Measurements from ENCODE around the gene KIF7. TPM values are rescaled to one million over a fixed set of nuclear protein-coding genes. Genes with fewer than 3 reads are reported as not detected.

KIF7 gene
- total RNA-seq, 1 donor from 2014 or later: 4.3 TPM

- no peak overlapping the region for H3K4me3 ChIP-seq
- TF ChIP-seq CTCF (IDR thresholded peaks at IDR 0.05) (no peak), EZH2 (IDR thresholded peaks at IDR 0.05) (no peak), EZH2phosphoT487 (IDR thresholded peaks at IDR 0.05) (no peak)
- Mint-ChIP-seq H3K36me3 (peaks cover 18% of the 10 kb centered on the region), H3K27ac (no peak overlapping the region), H3K4me3 (no peak overlapping the region), H3K4me1 (peaks cover 4% of the 10 kb centered on the region), H3K27me3 (ENCODE audit: insufficient read depth, low read depth) (peaks cover 2% of the 10 kb centered on the region), H3K9me3 (no peaks in the 10 kb centered on the region)
- H3K4me1 ChIP-seq: no peaks in the 10 kb centered on the region
- H3F3A ChIP-seq (ENCODE audit: low read depth): no peaks in the 10 kb centered on the region
- no peaks in the 10 kb centered on the region for H3K9me3 ChIP-seq (ENCODE audit: low read depth)
- peaks cover 4% of the 10 kb centered on the region for H4K20me1 ChIP-seq (ENCODE audit: low read depth)
- H3K27ac ChIP-seq: no peak overlapping the region
- no peaks in the 10 kb centered on the region for H3K27me3 ChIP-seq
- H3K4me2 ChIP-seq: no peak overlapping the region
- no peak for DNase-seq (ENCODE audit: low spot score)
- H3K9ac ChIP-seq: no peak overlapping the region
- no peaks in the 10 kb centered on the region for H3K79me2 ChIP-seq (ENCODE audit: low read depth)
- no peaks in the 10 kb centered on the region for H3K36me3 ChIP-seq
- no peak overlapping the region for H2AFZ ChIP-seq (replicated peaks)
Measured at GRCh38 chr15:89646416-89647141, 8.7 kb downstream of the KIF7 start.

GRCh38 chr15:89645680-89646079 is 9.6 kb downstream of the KIF7 start:
- H3K27ac ChIP-seq: no peak overlapping the region
- no peak overlapping the region for H3K4me3 Mint-ChIP-seq
- H4K20me1 ChIP-seq (ENCODE audit: low read depth): peaks cover 4% of the 10 kb centered on the region
- H3K27me3 Mint-ChIP-seq (ENCODE audit: insufficient read depth, low read depth): peaks cover 2% of the 10 kb centered on the region
- H3K79me2 ChIP-seq (ENCODE audit: low read depth): no peaks in the 10 kb centered on the region
- H3K4me2 ChIP-seq: no peak overlapping the region
- H3K36me3 Mint-ChIP-seq: peaks cover 27% of the 10 kb centered on the region
- no peak overlapping the region for H3K4me3 ChIP-seq
- H2AFZ ChIP-seq (replicated peaks): no peak overlapping the region
- no peaks in the 10 kb centered on the region for H3F3A ChIP-seq (ENCODE audit: low read depth)
- no peaks in the 10 kb centered on the region for H3K9me3 ChIP-seq (ENCODE audit: low read depth)
- H3K27ac Mint-ChIP-seq: no peak overlapping the region
- peaks cover 4% of the 10 kb centered on the region for H3K4me1 Mint-ChIP-seq
- H3K9me3 Mint-ChIP-seq: no peaks in the 10 kb centered on the region
- no peak overlapping the region for H3K9ac ChIP-seq
- TF ChIP-seq EZH2 (IDR thresholded peaks at IDR 0.05): no peak
- H3K4me1 ChIP-seq: no peaks in the 10 kb centered on the region
- no peaks in the 10 kb centered on the region for H3K36me3 ChIP-seq
- no peak for DNase-seq (ENCODE audit: low spot score)
- H3K27me3 ChIP-seq: no peaks in the 10 kb centered on the region

- Histone ChIP-seq H3K9me3 (ENCODE audit: low read depth) (no peaks in the 10 kb centered on the region), H3F3A (ENCODE audit: low read depth) (no peaks in the 10 kb centered on the region), H3K9ac (no peak overlapping the region), H3K4me2 (no peak overlapping the region), H4K20me1 (ENCODE audit: low read depth) (no peaks in the 10 kb centered on the region), H3K27ac (no peak overlapping the region), H3K4me1 (no peaks in the 10 kb centered on the region), H3K36me3 (no peaks in the 10 kb centered on the region), H3K4me3 (no peak overlapping the region), H3K27me3 (no peaks in the 10 kb centered on the region), H3K79me2 (ENCODE audit: low read depth) (no peaks in the 10 kb centered on the region), H2AFZ (replicated peaks) (no peak overlapping the region)
- no peak for DNase-seq (ENCODE audit: low spot score)
- no peak overlapping the region for H3K4me3 Mint-ChIP-seq
- H3K4me1 Mint-ChIP-seq: peaks cover 2% of the 10 kb centered on the region
- peaks cover 23% of the 10 kb centered on the region for H3K36me3 Mint-ChIP-seq
- TF ChIP-seq EZH2 (IDR thresholded peaks at IDR 0.05) (no peak), CTCF (IDR thresholded peaks at IDR 0.05) (no peak), EZH2phosphoT487 (IDR thresholded peaks at IDR 0.05) (no peak)
- peaks cover 2% of the 10 kb centered on the region for H3K27me3 Mint-ChIP-seq (ENCODE audit: insufficient read depth, low read depth)
- H3K27ac Mint-ChIP-seq: no peak overlapping the region
- H3K9me3 Mint-ChIP-seq: peaks cover 2% of the 10 kb centered on the region
Measured at GRCh38 chr15:89642106-89642505, 13.2 kb downstream of the KIF7 start.

- H3F3A ChIP-seq (ENCODE audit: low read depth): no peaks in the 10 kb centered on the region
- Mint-ChIP-seq H3K9me3 (peaks cover 2% of the 10 kb centered on the region), H3K27ac (no peak overlapping the region), H3K4me3 (no peak overlapping the region), H3K27me3 (ENCODE audit: insufficient read depth, low read depth) (peaks cover 2% of the 10 kb centered on the region), H3K36me3 (peaks cover 19% of the 10 kb centered on the region), H3K4me1 (no peaks in the 10 kb centered on the region)
- H3K4me3 ChIP-seq: no peak overlapping the region
- TF ChIP-seq EZH2 (IDR thresholded peaks at IDR 0.05): no peak
- no peak for TF ChIP-seq EZH2phosphoT487 (IDR thresholded peaks at IDR 0.05)
- no peak for TF ChIP-seq CTCF (IDR thresholded peaks at IDR 0.05)
- no peaks in the 10 kb centered on the region for H3K27me3 ChIP-seq
- no peak overlapping the region for H2AFZ ChIP-seq (replicated peaks)
- no peak for DNase-seq (ENCODE audit: low spot score)
- H3K4me2 ChIP-seq: no peak overlapping the region
- H3K36me3 ChIP-seq: no peaks in the 10 kb centered on the region
- H3K79me2 ChIP-seq (ENCODE audit: low read depth): no peaks in the 10 kb centered on the region
- H4K20me1 ChIP-seq (ENCODE audit: low read depth): no peaks in the 10 kb centered on the region
- H3K9me3 ChIP-seq (ENCODE audit: low read depth): no peaks in the 10 kb centered on the region
- no peak overlapping the region for H3K9ac ChIP-seq
- no peaks in the 10 kb centered on the region for H3K4me1 ChIP-seq
- no peak overlapping the region for H3K27ac ChIP-seq
Measured at GRCh38 chr15:89641053-89641452, 14.2 kb downstream of the KIF7 start.
